ENCODE results near the gene SH3PXD2A. TPM values are rescaled to one million over a fixed set of nuclear protein-coding genes. Genes with fewer than 3 reads are reported as not detected.

Gene SH3PXD2A
- total and polyA plus RNA-seq, 10 of the 15 experiments (the other 5 are each of a cell fraction or from before 2014, with no cell fraction given): 0.63 to 14.0 (median 4.4) TPM

- no peak for TF ChIP-seq BCLAF1 (IDR thresholded peaks at IDR 0.05)
- TF ChIP-seq CEBPZ (IDR thresholded peaks at IDR 0.05; ENCODE audit: low read depth, low read length): no peak
Measured at GRCh38 chr10:103669944-103670343, 185.4 kb downstream of the SH3PXD2A start (continued).

- ATAC-seq (no peak), DNase-seq (ENCODE audit: low read depth, low spot score) (no peak), FAIRE-seq (no peak)
- ChIA-PET CTCF (interaction anchor here (1.5 to 1.6 kb wide), 2 partner anchors 9 to 17 kb away, joined by 4 read pairs; no protein-coding TSS in a partner anchor), SMC1A (ENCODE audit: uncharacterized antibody, unreplicated experiment) (no interaction called here), RAD21 (ENCODE audit: unreplicated experiment) (no interaction called here), POLR2A (no interaction called here)
- no peak overlapping the region for H3K9ac ChIP-seq (ENCODE audit: control insufficient read depth, insufficient read depth, low read length)
- H2AFZ ChIP-seq (ENCODE audit: control insufficient read depth, low read depth, low read length): no peak overlapping the region
- H3K27ac ChIP-seq (ENCODE audit: control insufficient read depth, insufficient read depth): no peak overlapping the region
- no TSS peak for BruUV-seq (replicated peaks)
- in situ Hi-C loops (cut with MboI) (no loop called here), intact Hi-C loops (cut with micrococcal nuclease; ENCODE audit: unreplicated experiment) (no loop called here)
- no peaks in the 10 kb centered on the region; the same call in none of the 2 replicates for H3K79me2 ChIP-seq (ENCODE audit: control insufficient read depth, insufficient read depth, low read length)
- H3K36me3 ChIP-seq (ENCODE audit: control insufficient read depth in 2 of 2, insufficient read depth in 2 of 2, low read length in 1 of 2): peaks cover 7 to 16% of the 10 kb centered on the region in 2 experiments; a peak in 3 of 4 replicates
- no peak overlapping the region for H3K4me3 ChIP-seq
- no peak overlapping the region for H3K4me2 ChIP-seq (ENCODE audit: control insufficient read depth, insufficient read depth)
- H4K20me1 ChIP-seq (ENCODE audit: control insufficient read depth, insufficient read depth): no peaks in the 10 kb centered on the region; the same call in 1 of the 2 replicates
- WGBS (ENCODE audit: insufficient coverage, insufficient replicate concordance, low lambda C conversion rate, missing lambda C conversion rate): 79% methylated on average over 6 of the region's 6 CpGs
- H3K9me3 ChIP-seq (replicated peaks; ENCODE audit: control insufficient read depth, insufficient read depth, low read length): no peaks in the 10 kb centered on the region
- H3K4me1 ChIP-seq (ENCODE audit: control insufficient read depth, insufficient read depth, low read length): no peaks in the 10 kb centered on the region
- no peaks in the 10 kb centered on the region for H3K27me3 ChIP-seq (replicated peaks in 1 of 2; ENCODE audit: control insufficient read depth in 2 of 2, insufficient read depth in 2 of 2, low read length in 1 of 2)
- no peak for TF ChIP-seq FOXM1 (IDR thresholded peaks at IDR 0.05; ENCODE audit: low read depth, low read length)
- no peak for TF ChIP-seq ZBTB33 (IDR thresholded peaks at IDR 0.05)
- TF ChIP-seq NFXL1 (IDR thresholded peaks at IDR 0.05; ENCODE audit: borderline replicate concordance): no peak
- TF ChIP-seq CBFB (IDR thresholded peaks at IDR 0.05; ENCODE audit: low read depth): no peak
- TF ChIP-seq BCL3 (IDR thresholded peaks at IDR 0.05; ENCODE audit: borderline replicate concordance, insufficient read depth, low read depth, low read length, poor library complexity, severe bottlenecking): no peak
- TF ChIP-seq TCF7 (IDR thresholded peaks at IDR 0.05; ENCODE audit: borderline replicate concordance): no peak
- TF ChIP-seq TCF12 (IDR thresholded peaks at IDR 0.05; ENCODE audit: low read depth, low read length): no peak
Measured at GRCh38 chr10:103669243-103669929, 186.0 kb downstream of the SH3PXD2A start.

Data from GM12878 (cell line).